Measurements from ENCODE around the gene HIP1R.

The HIP1R gene

DNA sequence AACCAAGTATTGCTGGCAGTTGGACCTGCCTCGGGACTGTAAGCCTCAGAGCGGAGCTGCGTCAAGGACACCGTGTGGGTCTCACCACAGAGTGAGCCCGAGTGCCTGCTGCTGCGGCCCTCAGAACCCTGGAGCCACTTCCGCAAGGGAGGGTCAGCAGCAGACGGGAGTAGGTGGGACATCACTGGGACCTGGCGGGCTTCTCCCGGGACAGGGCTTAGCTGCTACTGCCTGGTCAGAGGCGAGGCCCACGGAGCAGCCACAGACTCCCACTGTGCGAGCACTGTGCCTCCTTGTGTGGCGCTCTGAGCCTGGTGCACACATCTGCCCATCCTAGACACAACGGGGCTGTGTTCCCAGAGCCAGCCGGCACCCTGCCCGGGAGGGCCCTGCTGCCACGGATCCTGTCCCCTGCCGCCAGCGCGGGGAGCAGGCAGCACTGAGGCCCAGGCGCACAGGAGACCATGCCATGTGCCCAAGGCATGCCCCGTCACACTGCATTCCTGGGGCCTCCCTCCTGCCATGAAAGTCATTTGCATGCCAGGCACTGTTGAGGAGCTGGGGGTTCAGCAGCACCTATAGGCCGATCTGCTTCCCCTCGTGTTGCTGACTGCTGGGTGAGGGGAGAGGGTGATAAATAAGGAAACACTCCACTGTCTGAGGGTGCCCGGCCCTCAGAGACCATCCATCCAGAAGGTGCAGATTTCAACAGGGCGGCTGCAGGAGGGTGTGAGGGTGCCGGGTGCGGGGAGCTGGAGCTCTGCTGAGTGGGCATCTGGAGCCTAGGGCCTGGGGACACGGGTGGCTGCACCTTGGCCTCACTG is 10.0 kb downstream of the HIP1R start:
- Mint-ChIP-seq H3K9me3 (no peaks in the 10 kb centered on the region), H3K36me3 (ENCODE audit: low read depth) (peaks cover 6% of the 10 kb centered on the region), H3K4me1 (peaks cover 35% of the 10 kb centered on the region), H3K4me3 (no peak overlapping the region), H3K27me3 (ENCODE audit: low read depth) (peaks cover 4% of the 10 kb centered on the region), H3K27ac (no peak overlapping the region)
- TF ChIP-seq, protein P1, sequence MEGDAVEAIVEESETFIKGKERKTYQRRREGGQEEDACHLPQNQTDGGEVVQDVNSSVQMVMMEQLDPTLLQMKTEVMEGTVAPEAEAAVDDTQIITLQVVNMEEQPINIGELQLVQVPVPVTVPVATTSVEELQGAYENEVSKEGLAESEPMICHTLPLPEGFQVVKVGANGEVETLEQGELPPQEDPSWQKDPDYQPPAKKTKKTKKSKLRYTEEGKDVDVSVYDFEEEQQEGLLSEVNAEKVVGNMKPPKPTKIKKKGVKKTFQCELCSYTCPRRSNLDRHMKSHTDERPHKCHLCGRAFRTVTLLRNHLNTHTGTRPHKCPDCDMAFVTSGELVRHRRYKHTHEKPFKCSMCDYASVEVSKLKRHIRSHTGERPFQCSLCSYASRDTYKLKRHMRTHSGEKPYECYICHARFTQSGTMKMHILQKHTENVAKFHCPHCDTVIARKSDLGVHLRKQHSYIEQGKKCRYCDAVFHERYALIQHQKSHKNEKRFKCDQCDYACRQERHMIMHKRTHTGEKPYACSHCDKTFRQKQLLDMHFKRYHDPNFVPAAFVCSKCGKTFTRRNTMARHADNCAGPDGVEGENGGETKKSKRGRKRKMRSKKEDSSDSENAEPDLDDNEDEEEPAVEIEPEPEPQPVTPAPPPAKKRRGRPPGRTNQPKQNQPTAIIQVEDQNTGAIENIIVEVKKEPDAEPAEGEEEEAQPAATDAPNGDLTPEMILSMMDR (IDR thresholded peaks at IDR 0.05; ENCODE audit: unreplicated experiment in 3 of 3) = no peak

DNA sequence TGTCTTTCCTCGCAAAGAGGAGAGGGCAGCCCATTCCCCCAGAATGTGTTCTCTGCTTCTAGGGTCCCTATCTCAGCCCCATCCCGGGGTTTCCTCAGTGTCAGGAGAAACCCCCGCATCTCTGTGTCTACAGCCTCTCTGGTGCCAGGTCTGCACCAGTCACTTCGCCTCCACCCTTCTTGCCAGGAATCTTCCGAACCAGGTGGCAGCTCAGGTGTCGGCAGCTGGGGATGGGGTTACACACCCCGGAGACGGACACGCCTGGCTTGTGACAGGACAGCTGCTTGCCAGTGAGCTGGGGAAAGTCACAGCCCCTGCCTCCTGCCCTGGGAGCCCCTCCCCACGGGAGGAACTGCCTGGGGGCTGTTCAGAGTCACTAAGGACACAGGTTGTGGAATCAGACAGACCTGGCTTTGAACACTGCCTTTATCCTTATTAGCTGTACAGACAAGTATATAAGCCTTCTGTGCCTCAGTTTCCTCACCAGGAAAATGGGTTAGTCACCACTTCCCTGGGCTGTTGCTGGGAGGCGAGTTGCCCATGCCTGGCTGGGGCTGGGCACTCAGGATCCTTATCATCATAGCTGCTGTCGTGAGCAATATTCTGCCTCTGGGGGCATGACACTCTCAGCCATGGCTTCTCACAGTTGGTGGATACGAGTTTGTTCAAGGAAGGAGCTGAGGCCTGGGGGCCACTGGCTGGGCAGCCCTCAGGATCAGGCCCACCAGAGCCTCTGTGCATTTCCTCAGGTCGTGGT is 10.8 kb downstream of the HIP1R start:
- TF ChIP-seq, protein P1 (IDR thresholded peaks at IDR 0.05; ENCODE audit: unreplicated experiment in 3 of 3) = no peak
- Mint-ChIP-seq H3K4me1 (peaks cover 30% of the 10 kb centered on the region), H3K9me3 (no peaks in the 10 kb centered on the region), H3K4me3 (no peak overlapping the region), H3K27me3 (ENCODE audit: low read depth) (no peaks in the 10 kb centered on the region), H3K27ac (no peak overlapping the region), H3K36me3 (ENCODE audit: low read depth) (peaks cover 6% of the 10 kb centered on the region)

DNA sequence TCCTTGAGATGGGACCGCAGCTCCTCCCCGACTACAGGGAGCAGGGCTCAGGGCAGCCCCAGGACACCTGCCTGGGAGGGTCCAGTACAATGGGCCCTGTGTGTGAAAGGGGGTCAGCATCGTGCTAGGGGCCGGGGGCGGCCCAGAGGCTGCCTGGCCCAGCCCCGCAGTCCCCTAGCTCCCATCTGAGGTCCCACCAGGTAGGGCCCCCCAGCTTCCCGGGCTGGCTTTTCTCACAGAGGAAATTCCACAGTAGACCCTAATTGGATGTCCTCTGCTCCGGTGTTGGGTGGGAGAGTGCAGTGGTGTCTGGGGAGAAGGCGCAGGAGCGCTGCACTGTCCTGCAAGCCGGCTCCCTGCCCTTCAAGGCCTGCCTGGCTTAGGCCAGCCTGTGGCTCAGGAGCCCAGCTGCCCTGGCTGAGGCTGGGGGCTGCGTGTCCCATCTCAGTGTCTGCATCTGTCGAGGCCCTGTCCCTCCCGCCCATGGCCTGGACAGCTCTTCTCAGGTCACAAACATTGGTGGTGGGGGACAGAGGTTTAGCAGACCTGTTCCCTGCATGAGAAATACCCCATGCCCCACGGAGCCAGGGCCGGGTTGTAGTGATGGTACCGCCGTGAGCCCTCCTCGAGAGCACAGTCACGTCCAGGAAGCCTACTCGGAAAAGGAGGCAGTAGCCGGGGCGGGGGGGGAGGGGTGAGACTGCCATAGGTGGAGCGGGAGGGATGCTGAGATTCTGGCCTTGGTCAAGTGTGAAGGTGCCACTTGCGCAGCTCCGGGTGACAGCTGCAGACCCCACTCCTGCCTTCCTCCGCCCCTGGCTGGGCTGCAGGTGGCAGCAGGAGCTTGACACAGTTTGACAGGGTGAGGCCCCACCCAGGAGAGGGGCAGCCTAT is 11.6 kb downstream of the HIP1R start:
- Mint-ChIP-seq H3K4me1 (peaks cover 22% of the 10 kb centered on the region), H3K36me3 (ENCODE audit: low read depth) (peaks cover 6% of the 10 kb centered on the region), H3K9me3 (no peaks in the 10 kb centered on the region), H3K27me3 (ENCODE audit: low read depth) (no peaks in the 10 kb centered on the region), H3K4me3 (no peak overlapping the region), H3K27ac (no peak overlapping the region)
- TF ChIP-seq, protein P1 (IDR thresholded peaks at IDR 0.05; ENCODE audit: unreplicated experiment in 3 of 3) = no peak

DNA sequence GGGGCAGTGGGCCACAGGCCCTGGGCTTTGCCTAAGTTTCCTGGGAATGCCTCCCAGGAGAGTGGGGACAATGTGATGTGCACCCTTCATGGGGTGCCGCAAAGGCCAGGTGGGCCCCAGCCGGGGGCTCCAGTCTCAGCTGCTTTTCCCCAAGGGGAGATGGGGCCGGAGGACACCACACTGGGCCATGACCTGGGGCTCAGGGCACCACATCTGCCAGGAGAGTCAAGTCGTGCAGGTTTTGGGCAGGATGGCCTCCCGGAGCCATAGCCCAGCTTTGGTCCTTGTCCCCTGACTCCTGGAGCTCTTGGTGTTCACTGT is 12.2 kb downstream of the HIP1R start:
- no peak overlapping the region for H3K27ac Mint-ChIP-seq
- H3K4me3 Mint-ChIP-seq = no peak overlapping the region
- TF ChIP-seq, protein P1 (IDR thresholded peaks at IDR 0.05; ENCODE audit: unreplicated experiment in 3 of 3) = no peak
- H3K36me3 Mint-ChIP-seq (ENCODE audit: low read depth) = peaks cover 6% of the 10 kb centered on the region
- no peaks in the 10 kb centered on the region for H3K9me3 Mint-ChIP-seq
- no peaks in the 10 kb centered on the region for H3K27me3 Mint-ChIP-seq (ENCODE audit: low read depth)
- H3K4me1 Mint-ChIP-seq = peaks cover 18% of the 10 kb centered on the region

DNA sequence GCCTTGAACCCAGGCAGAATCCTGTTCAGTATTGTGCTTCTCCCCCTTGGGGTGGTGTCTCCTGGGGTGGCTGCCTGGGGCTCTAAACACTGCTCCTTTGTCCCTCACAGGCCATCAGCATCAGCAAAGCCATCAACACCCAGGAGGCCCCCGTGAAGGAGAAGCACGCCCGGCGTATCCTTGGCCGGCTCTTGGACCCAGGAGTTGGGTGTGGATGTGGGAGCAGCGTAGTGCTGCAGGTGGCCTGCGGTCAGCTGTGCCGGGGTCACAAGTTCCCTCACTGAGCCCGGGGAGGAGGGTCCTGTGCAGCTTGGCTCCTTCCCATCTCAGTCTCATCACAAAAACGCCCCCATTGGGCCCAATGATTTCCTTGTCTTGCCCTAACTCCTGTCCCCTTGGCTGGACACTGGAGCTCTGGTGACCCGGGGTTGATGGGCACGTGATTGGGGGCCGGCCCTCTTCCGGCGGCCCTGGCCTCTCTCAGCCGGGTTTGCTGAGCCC is 12.7 kb downstream of the HIP1R start:
- no peaks in the 10 kb centered on the region for H3K27me3 Mint-ChIP-seq (ENCODE audit: low read depth)
- H3K4me3 Mint-ChIP-seq = no peak overlapping the region
- TF ChIP-seq, protein P1 (IDR thresholded peaks at IDR 0.05; ENCODE audit: unreplicated experiment in 3 of 3) = no peak
- H3K9me3 Mint-ChIP-seq = no peaks in the 10 kb centered on the region
- H3K27ac Mint-ChIP-seq = no peak overlapping the region
- H3K4me1 Mint-ChIP-seq = peaks cover 19% of the 10 kb centered on the region
- H3K36me3 Mint-ChIP-seq (ENCODE audit: low read depth) = peaks cover 6% of the 10 kb centered on the region
